Retinal pigment epithelial cell (primary cell): ENCODE data around the gene FCMR.

ENCODE experiments used
- DNase-seq: peaks from one replicate; pipeline ENCODE4 v3.0.0-alpha.2; 2010; ENCODE audit warnings: low read depth
- H3K4me3 ChIP-seq: 2 replicates; pipeline ENCODE4 v1.5.1; 2011; ENCODE audit warnings: mild to moderate bottlenecking, low read length, control low read depth, moderate library complexity
- CTCF ChIP-seq: conservative IDR thresholded peaks from 2 replicates; pipeline ENCODE4 v1.5.1; 2011; ENCODE audit warnings: low read depth, low read length, control low read depth, inconsistent platforms

FCMR gene

GRCh38 chr1:206963740-206964139 lies 42.0 kb upstream of the FCMR start:
- no peak overlapping the region for H3K4me3 ChIP-seq
- TF ChIP-seq CTCF, result no peak
- no peak for DNase-seq

- TF ChIP-seq CTCF, result no peak
Observed at GRCh38 chr1:206963119-206963712, 41.5 kb upstream of the FCMR start.

GRCh38 chr1:206962272-206962671 lies 40.5 kb upstream of the FCMR start:
- TF ChIP-seq CTCF, result no peak
- no peak for DNase-seq
- H3K4me3 ChIP-seq, result no peak overlapping the region

More at GRCh38 chr1:206963119-206963712, 41.5 kb upstream of the FCMR start:
- DNase-seq, result no peak
- H3K4me3 ChIP-seq, result no peak overlapping the region

GRCh38 chr1:206961668-206962067 lies 39.9 kb upstream of the FCMR start:
- no peak overlapping the region for H3K4me3 ChIP-seq
- no peak for TF ChIP-seq CTCF
- no peak for DNase-seq

- H3K4me3 ChIP-seq, result no peak overlapping the region
- DNase-seq, result no peak
- TF ChIP-seq CTCF, result no peak
Observed at GRCh38 chr1:206960676-206961386, 39.1 kb upstream of the FCMR start.

- no peak overlapping the region for H3K4me3 ChIP-seq
- no peak for TF ChIP-seq CTCF
- DNase-seq, result no peak
Observed at GRCh38 chr1:206958144-206958543, 36.4 kb upstream of the FCMR start.

- H3K4me3 ChIP-seq, result no peak overlapping the region
- no peak for DNase-seq
- no peak for TF ChIP-seq CTCF
Observed at GRCh38 chr1:206957639-206958038, 35.9 kb upstream of the FCMR start.
